HEK293 (cell line): ENCODE data around the gene FCRL1.

Experiments used
- CTCF ChIA-PET: fragments of 350-600 bp; formaldehyde crosslinking; extraction: SDS; loops from one replicate; lab custom pipeline; 2021; ENCODE audit warnings: antibody characterized with exemption; lab: Yijun Ruan, JAX
- POLR2A ChIA-PET: fragments of 300-600 bp; formaldehyde crosslinking; extraction: SDS; loops from one replicate; lab custom pipeline; 2020; ENCODE audit warnings: antibody characterized with exemption, inconsistent platforms; lab: Yijun Ruan, JAX
- H3K27ac ChIP-seq: fragments of 200-500 bp; sonication (Bioruptor generic); 2 replicates; pipeline ENCODE4 v1.5.1; 2014; ENCODE audit warnings: low read depth, low read length, control low read depth, inconsistent platforms; ENCODE audit errors: extremely low read depth
- H3K36me3 ChIP-seq, 2 experiments: fragments of 200-500 bp in 1 of 2; sonication (Bioruptor generic) in 1 of 2; 1 replicate in 1 of 2; 2 replicates in 1 of 2; pipeline ENCODE4 v1.5.1; 2014 to 2017; ENCODE audit warnings: inconsistent platforms in 2 of 2, low read length in 2 of 2; ENCODE audit not compliant: control insufficient read depth in 2 of 2, insufficient read depth in 1 of 2
- H3K4me1 ChIP-seq: fragments of 200-500 bp; sonication (Bioruptor generic); 2 replicates; pipeline ENCODE4 v1.5.1; 2014; ENCODE audit warnings: mild to moderate bottlenecking, low read length, inconsistent platforms; ENCODE audit not compliant: control insufficient read depth, insufficient read depth
- H3K4me3 ChIP-seq: 2 replicates; pipeline ENCODE4 v1.5.1; 2011; ENCODE audit warnings: low read depth, mild to moderate bottlenecking, control low read depth, low read length, moderate library complexity
- H3K9me3 ChIP-seq: fragments of 200-500 bp; sonication (Bioruptor generic); 2 replicates; pipeline ENCODE4 v1.5.1; 2014; ENCODE audit warnings: low read depth, low read length, inconsistent platforms; ENCODE audit not compliant: control insufficient read depth, insufficient read depth
- REPIN1 ChIP-seq: fragments of 450-650 bp; formaldehyde crosslinking; IDR thresholded peaks from 2 replicates; pipeline ENCODE4 v1.5.1; 2017; ENCODE audit warnings: missing biosample characterization, missing genetic modification characterization, low read depth
- SP7 ChIP-seq: fragments of 450-650 bp; formaldehyde crosslinking; IDR thresholded peaks from 2 replicates; pipeline ENCODE4 v1.5.1; 2016; ENCODE audit warnings: missing biosample characterization, missing genetic modification characterization
- ZBTB1 ChIP-seq: fragments of 450-650 bp; formaldehyde crosslinking; IDR thresholded peaks from 2 replicates; pipeline ENCODE4 v1.5.1; 2016; ENCODE audit warnings: missing biosample characterization, missing genetic modification characterization
- ZBTB8A ChIP-seq: fragments of 450-650 bp; formaldehyde crosslinking; IDR thresholded peaks from 2 replicates; pipeline ENCODE4 v1.5.1; 2016; ENCODE audit warnings: missing biosample characterization, missing genetic modification characterization
- ZNF133 ChIP-seq: fragments of 450-650 bp; formaldehyde crosslinking; IDR thresholded peaks from 2 replicates; pipeline ENCODE4 v1.5.1; 2016; ENCODE audit warnings: missing biosample characterization, missing genetic modification characterization
- ZNF184 ChIP-seq: fragments of 450-650 bp; IDR thresholded peaks from 2 replicates; pipeline ENCODE4 v1.5.1; 2018; ENCODE audit warnings: missing biosample characterization, mild to moderate bottlenecking, missing genetic modification characterization
- ZNF19 ChIP-seq: fragments of 450-650 bp; formaldehyde crosslinking; IDR thresholded peaks from 2 replicates; pipeline ENCODE4; 2016; ENCODE audit warnings: missing biosample characterization, missing genetic modification characterization, low read depth
- ZNF292 ChIP-seq: fragments of 450-650 bp; formaldehyde crosslinking; IDR thresholded peaks from 2 replicates; pipeline ENCODE4 v1.5.1; 2016; ENCODE audit warnings: low read depth, missing biosample characterization, missing genetic modification characterization, borderline replicate concordance
- ZNF354C ChIP-seq: fragments of 450-650 bp; formaldehyde crosslinking; IDR thresholded peaks from 2 replicates; pipeline ENCODE4 v1.5.1; 2016; ENCODE audit warnings: missing biosample characterization, missing genetic modification characterization, low read depth, borderline replicate concordance
- ZNF510 ChIP-seq: fragments of 450-650 bp; formaldehyde crosslinking; IDR thresholded peaks from 2 replicates; pipeline ENCODE4 v1.5.1; 2018; ENCODE audit warnings: mild to moderate bottlenecking, missing genetic modification characterization, missing biosample characterization; ENCODE audit not compliant: insufficient replicate concordance
- ZNF549 ChIP-seq: fragments of 450-650 bp; IDR thresholded peaks from 2 replicates; pipeline ENCODE4 v1.5.1; 2018; ENCODE audit warnings: missing biosample characterization, missing genetic modification characterization, mild to moderate bottlenecking, inconsistent platforms, moderate library complexity
- ZNF571 ChIP-seq: fragments of 450-650 bp; formaldehyde crosslinking; IDR thresholded peaks from 2 replicates; pipeline ENCODE4 v1.5.0; 2017; ENCODE audit warnings: missing biosample characterization, missing genetic modification characterization
- ZNF837 ChIP-seq: fragments of 450-650 bp; formaldehyde crosslinking; IDR thresholded peaks from 2 replicates; pipeline ENCODE4 v1.5.1; 2016; ENCODE audit warnings: missing biosample characterization, missing genetic modification characterization
- TF ChIP-seq, protein P1 (sequence below): fragments of 450-650 bp; formaldehyde crosslinking; IDR thresholded peaks from 2 replicates; pipeline ENCODE4 v1.5.1; 2016; ENCODE audit warnings: missing biosample characterization, missing genetic modification characterization
- TF ChIP-seq, protein P2 (sequence below): fragments of 450-650 bp; formaldehyde crosslinking; IDR thresholded peaks from 2 replicates; pipeline ENCODE4 v1.5.1; 2016; ENCODE audit warnings: missing biosample characterization, missing genetic modification characterization
- TF ChIP-seq, protein P3 (sequence below): fragments of 450-650 bp; formaldehyde crosslinking; IDR thresholded peaks from 2 replicates; pipeline ENCODE4 v1.5.1; 2016; ENCODE audit warnings: missing biosample characterization, missing genetic modification characterization, borderline replicate concordance
- TF ChIP-seq, protein P4 (sequence below): fragments of 450-650 bp; formaldehyde crosslinking; IDR thresholded peaks from 2 replicates; pipeline ENCODE4 v1.5.1; 2017; ENCODE audit warnings: missing biosample characterization, missing genetic modification characterization

The FCRL1 gene

DNA sequence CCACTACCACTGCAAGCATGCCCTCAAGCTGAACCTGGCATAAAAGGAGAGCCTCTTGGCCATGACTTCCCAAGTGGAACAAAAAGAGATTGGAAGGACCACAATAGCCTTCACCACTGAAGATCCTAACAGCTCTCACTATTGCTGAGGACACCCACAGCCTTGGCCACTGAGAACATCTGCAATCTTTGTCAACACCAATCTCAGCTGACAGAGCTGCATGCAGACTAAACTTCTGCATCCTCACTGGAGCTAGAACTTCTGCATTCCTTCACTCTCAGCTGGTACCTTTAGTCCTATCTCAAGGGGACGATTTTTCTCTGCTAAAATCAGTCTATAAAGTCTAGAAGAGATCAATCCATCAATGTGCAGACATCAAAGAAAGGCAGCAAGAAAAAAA is 34.7 kb downstream of the FCRL1 start:
- CTCF ChIA-PET: interaction anchor here (0.9 to 1.0 kb wide), 2 partner anchors 11 to 14 kb away, joined by 3 read pairs; no protein-coding TSS in a partner anchor
- no peaks in the 10 kb centered on the region for H3K9me3 ChIP-seq
- H3K27ac ChIP-seq: no peak overlapping the region
- H3K36me3 ChIP-seq: no peaks in the 10 kb centered on the region
- H3K4me3 ChIP-seq: no peak overlapping the region
- POLR2A ChIA-PET: no interaction called here
- no peaks in the 10 kb centered on the region for H3K4me1 ChIP-seq
- TF ChIP-seq, protein P1, sequence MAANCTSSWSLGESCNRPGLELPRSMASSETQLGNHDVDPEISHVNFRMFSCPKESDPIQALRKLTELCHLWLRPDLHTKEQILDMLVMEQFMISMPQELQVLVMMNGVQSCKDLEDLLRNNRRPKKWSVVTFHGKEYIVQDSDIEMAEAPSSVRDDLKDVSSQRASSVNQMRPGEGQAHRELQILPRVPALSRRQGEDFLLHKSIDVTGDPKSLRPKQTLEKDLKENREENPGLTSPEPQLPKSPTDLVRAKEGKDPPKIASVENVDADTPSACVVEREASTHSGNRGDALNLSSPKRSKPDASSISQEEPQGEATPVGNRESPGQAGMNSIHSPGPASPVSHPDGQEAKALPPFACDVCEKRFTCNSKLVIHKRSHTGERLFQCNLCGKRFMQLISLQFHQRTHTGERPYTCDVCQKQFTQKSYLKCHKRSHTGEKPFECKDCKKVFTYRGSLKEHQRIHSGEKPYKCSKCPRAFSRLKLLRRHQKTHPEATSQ (tag by site-specific recombination): no peak
- TF ChIP-seq ZNF571 (tag by site-specific recombination): no peak
- no peak for TF ChIP-seq SP7 (tag by site-specific recombination)
- TF ChIP-seq, protein P2, sequence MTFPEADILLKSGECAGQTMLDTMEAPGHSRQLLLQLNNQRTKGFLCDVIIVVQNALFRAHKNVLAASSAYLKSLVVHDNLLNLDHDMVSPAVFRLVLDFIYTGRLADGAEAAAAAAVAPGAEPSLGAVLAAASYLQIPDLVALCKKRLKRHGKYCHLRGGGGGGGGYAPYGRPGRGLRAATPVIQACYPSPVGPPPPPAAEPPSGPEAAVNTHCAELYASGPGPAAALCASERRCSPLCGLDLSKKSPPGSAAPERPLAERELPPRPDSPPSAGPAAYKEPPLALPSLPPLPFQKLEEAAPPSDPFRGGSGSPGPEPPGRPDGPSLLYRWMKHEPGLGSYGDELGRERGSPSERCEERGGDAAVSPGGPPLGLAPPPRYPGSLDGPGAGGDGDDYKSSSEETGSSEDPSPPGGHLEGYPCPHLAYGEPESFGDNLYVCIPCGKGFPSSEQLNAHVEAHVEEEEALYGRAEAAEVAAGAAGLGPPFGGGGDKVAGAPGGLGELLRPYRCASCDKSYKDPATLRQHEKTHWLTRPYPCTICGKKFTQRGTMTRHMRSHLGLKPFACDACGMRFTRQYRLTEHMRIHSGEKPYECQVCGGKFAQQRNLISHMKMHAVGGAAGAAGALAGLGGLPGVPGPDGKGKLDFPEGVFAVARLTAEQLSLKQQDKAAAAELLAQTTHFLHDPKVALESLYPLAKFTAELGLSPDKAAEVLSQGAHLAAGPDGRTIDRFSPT: no peak
- no peak for TF ChIP-seq ZNF549
- TF ChIP-seq ZNF19 (tag by site-specific recombination): no peak
- no peak for TF ChIP-seq REPIN1
- TF ChIP-seq ZNF292 (tag by site-specific recombination): no peak
- no peak for TF ChIP-seq ZNF184 (tag by site-specific recombination)

DNA sequence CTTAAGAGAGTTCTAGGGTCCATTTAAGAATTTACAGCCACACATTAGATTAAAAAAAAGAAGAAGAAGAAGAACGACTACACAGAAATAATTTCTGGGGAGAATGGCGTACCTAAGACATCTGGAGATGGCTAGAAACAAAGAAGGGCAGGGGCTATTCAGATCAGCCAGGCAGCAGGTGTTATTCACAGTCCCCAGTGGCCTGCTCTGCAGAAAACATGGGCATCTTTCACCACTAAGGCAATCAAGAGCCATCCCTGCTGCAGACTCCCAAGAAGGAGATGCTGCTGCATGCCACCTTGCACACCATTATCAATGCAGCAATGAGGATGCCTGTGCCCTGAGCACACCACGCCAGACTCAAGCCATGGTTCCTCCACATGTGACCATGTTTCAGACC is 35.1 kb downstream of the FCRL1 start:
- POLR2A ChIA-PET: no interaction called here
- no peaks in the 10 kb centered on the region for H3K36me3 ChIP-seq
- no peaks in the 10 kb centered on the region for H3K4me1 ChIP-seq
- H3K27ac ChIP-seq: no peak overlapping the region
- H3K9me3 ChIP-seq: no peaks in the 10 kb centered on the region
- TF ChIP-seq ZNF510 (tag by site-specific recombination) (no peak), ZBTB8A (tag by site-specific recombination) (no peak), ZNF354C (tag by site-specific recombination) (no peak), ZNF133 (tag by site-specific recombination) (no peak), ZBTB1 (no peak), ZNF837 (tag by site-specific recombination) (no peak)
- TF ChIP-seq, protein P3, sequence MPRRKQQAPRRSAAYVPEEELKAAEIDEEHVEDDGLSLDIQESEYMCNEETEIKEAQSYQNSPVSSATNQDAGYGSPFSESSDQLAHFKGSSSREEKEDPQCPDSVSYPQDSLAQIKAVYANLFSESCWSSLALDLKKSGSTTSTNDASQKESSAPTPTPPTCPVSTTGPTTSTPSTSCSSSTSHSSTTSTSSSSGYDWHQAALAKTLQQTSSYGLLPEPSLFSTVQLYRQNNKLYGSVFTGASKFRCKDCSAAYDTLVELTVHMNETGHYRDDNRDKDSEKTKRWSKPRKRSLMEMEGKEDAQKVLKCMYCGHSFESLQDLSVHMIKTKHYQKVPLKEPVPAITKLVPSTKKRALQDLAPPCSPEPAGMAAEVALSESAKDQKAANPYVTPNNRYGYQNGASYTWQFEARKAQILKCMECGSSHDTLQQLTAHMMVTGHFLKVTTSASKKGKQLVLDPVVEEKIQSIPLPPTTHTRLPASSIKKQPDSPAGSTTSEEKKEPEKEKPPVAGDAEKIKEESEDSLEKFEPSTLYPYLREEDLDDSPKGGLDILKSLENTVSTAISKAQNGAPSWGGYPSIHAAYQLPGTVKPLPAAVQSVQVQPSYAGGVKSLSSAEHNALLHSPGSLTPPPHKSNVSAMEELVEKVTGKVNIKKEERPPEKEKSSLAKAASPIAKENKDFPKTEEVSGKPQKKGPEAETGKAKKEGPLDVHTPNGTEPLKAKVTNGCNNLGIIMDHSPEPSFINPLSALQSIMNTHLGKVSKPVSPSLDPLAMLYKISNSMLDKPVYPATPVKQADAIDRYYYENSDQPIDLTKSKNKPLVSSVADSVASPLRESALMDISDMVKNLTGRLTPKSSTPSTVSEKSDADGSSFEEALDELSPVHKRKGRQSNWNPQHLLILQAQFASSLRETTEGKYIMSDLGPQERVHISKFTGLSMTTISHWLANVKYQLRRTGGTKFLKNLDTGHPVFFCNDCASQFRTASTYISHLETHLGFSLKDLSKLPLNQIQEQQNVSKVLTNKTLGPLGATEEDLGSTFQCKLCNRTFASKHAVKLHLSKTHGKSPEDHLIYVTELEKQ: no peak
- no peak overlapping the region for H3K4me3 ChIP-seq
- CTCF ChIA-PET: interaction anchor here (0.9 kb wide), 1 partner anchor 14 kb away, joined by 3 read pairs; no protein-coding TSS in a partner anchor

DNA sequence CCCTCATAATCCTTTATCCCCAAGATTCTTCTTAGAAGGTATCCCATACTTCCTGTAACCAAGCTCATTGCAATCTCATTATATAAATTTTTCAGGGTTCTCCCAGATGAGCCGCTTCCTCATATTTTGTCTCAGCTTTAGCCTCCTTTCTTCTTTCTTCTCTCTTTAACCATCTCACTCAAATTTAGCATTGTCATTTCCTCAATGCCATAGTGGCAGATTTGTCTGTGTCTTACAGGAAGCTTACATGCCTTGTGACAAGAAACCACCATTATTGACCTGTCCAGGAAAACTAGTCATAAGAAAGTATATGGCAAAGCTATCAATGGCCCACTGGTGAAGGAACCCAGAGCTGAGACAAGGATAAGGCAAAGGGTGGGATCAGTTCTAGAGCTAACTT is 37.0 kb downstream of the FCRL1 start:
- ChIA-PET CTCF (interaction anchor here (0.7 to 1.2 kb wide), 3 partner anchors 17 to 338 kb away, joined by 3 read pairs; no protein-coding TSS in a partner anchor), POLR2A (no interaction called here)
- H3K36me3 ChIP-seq: no peaks in the 10 kb centered on the region
- no peaks in the 10 kb centered on the region for H3K4me1 ChIP-seq
- no peak overlapping the region for H3K4me3 ChIP-seq
- H3K9me3 ChIP-seq: no peaks in the 10 kb centered on the region
- no peak overlapping the region for H3K27ac ChIP-seq
- TF ChIP-seq, protein P4, sequence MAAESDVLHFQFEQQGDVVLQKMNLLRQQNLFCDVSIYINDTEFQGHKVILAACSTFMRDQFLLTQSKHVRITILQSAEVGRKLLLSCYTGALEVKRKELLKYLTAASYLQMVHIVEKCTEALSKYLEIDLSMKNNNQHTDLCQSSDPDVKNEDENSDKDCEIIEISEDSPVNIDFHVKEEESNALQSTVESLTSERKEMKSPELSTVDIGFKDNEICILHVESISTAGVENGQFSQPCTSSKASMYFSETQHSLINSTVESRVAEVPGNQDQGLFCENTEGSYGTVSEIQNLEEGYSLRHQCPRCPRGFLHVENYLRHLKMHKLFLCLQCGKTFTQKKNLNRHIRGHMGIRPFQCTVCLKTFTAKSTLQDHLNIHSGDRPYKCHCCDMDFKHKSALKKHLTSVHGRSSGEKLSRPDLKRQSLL (tag by site-specific recombination): no peak
